CD4-positive, alpha-beta T cell (primary cell): Measurements from ENCODE around the gene OXT. TPM values are rescaled to one million over a fixed set of nuclear protein-coding genes. Genes with fewer than 3 reads are reported as not detected.

Experiments used
- ATAC-seq: fragments of 200-7000 bp; cut with Tn5 transposase; one replicate; pipeline ENCODE4 v1.10.0; 2022; ENCODE audit warnings: mild to moderate bottlenecking; ENCODE audit not compliant: poor library complexity
- CTCF ChIA-PET: fragments of 350-600 bp; sonication (Branson Sonifier 250); formaldehyde crosslinking; loops from one replicate; lab custom pipeline; 2021; ENCODE audit warnings: antibody characterized with exemption, inconsistent platforms; lab: Charles Lee
- POLR2A ChIA-PET: fragments of 350-600 bp; sonication (Branson Sonifier 250); formaldehyde crosslinking; loops from one replicate; lab custom pipeline; 2021; ENCODE audit warnings: antibody characterized with exemption, inconsistent platforms; lab: Charles Lee
- DNase-seq, 14 experiments: peaks; one replicate each; pipeline ENCODE4 v3.0.0-alpha.2; 2013 to 2020; ENCODE audit warnings: mixed read lengths in 2 of 14
- H3K27ac ChIP-seq, 2 donors: one replicate each; pipeline versions ENCODE4 v1.5.1 to v1.7.0; 2013; ENCODE audit warnings: low read length in 2 of 2, low read depth in 1 of 2, mild to moderate bottlenecking in 1 of 2
- H3K27me3 ChIP-seq, 2 experiments: 1 replicate in 1 of 2; 2 replicates in 1 of 2; pipeline versions ENCODE4 v1.6.1 to v1.7.0; 2013; ENCODE audit warnings: low read length in 2 of 2, control low read depth in 1 of 2, mild to moderate bottlenecking in 1 of 2, moderate library complexity in 1 of 2; ENCODE audit not compliant: insufficient read depth in 2 of 2, control insufficient read depth in 1 of 2
- H3K36me3 ChIP-seq: one replicate; pipeline ENCODE4 v1.6.1; 2013; ENCODE audit warnings: low read length, control low read depth; ENCODE audit not compliant: insufficient read depth
- H3K4me1 ChIP-seq: one replicate; pipeline ENCODE4 v1.6.1; 2013; ENCODE audit warnings: low read length, control low read depth; ENCODE audit not compliant: insufficient read depth
- H3K4me3 ChIP-seq: one replicate; pipeline ENCODE4 v1.5.1; 2013; ENCODE audit warnings: mild to moderate bottlenecking, low read length, moderate library complexity
- H3K9me3 ChIP-seq, 2 experiments: 1 replicate in 1 of 2; 2 replicates in 1 of 2; pipeline versions ENCODE4 v1.6.1 to v1.7.0; 2013; ENCODE audit warnings: low read length in 2 of 2, mild to moderate bottlenecking in 2 of 2, control low read depth in 1 of 2, moderate library complexity in 1 of 2; ENCODE audit not compliant: control insufficient read depth in 1 of 2, insufficient read depth in 1 of 2
- H3K27ac Mint-ChIP-seq: one replicate; pipeline ENCODE4 v1.8.0; 2020; ENCODE audit warnings: mixed read lengths
- H3K27me3 Mint-ChIP-seq: one replicate; pipeline ENCODE4 v1.8.0; 2021; ENCODE audit warnings: mixed read lengths
- H3K36me3 Mint-ChIP-seq: one replicate; pipeline ENCODE4 v1.8.0; 2021; ENCODE audit warnings: low read depth, mixed read lengths
- H3K4me1 Mint-ChIP-seq: one replicate; pipeline ENCODE4 v1.8.0; 2021; ENCODE audit warnings: low read depth, mixed read lengths
- H3K4me3 Mint-ChIP-seq: one replicate; pipeline ENCODE4 v1.8.0; 2020; ENCODE audit warnings: mild to moderate bottlenecking, mixed read lengths
- H3K9me3 Mint-ChIP-seq: one replicate; pipeline ENCODE4 v1.8.0; 2020; ENCODE audit warnings: mixed read lengths
- CTCF ChIP-seq: fragments of 200-600 bp; IDR thresholded peaks from one replicate; pipeline ENCODE4 v1.8.0; 2022; ENCODE audit warnings: antibody characterized with exemption, mild to moderate bottlenecking
- intact Hi-C, 2 experiments: fragments of 100-400 bp; cut with DNase I in 1 of 2; cut with micrococcal nuclease in 1 of 2; formaldehyde crosslinking; loops; one replicate each; pipeline versions ENCODE4 v1.15.1 to v1.9.0; 2023 to 2025; cut with DNase I, micrococcal nuclease
- total RNA-seq, 174 experiments: library from RNA in 2 of 174; stranded (reverse) in 2 of 174; gene quantifications; one replicate each; pipeline ENCODE4 v1.2.3 and lab custom pipeline; 2021 to 2026

The OXT gene
- total RNA-seq, 2 experiments from 2014 or later = 1.1 to 1.6 TPM

GRCh38 chr20:3092611-3093379 lies 21.4 kb downstream of the OXT start:
- Histone ChIP-seq H3K4me3 (peak overlapping the region; percentile 47), H3K4me1 (peaks cover 26% of the 10 kb centered on the region), H3K27ac (peak overlapping the region; percentile 76 to 86), H3K9me3 (no peaks in the 10 kb centered on the region), H3K27me3 (peaks cover 0 to 11% of the 10 kb centered on the region in 2 experiments), H3K36me3 (no peaks in the 10 kb centered on the region)
- ATAC-seq (peak; percentile 21), DNase-seq (peak; percentile 25 to 70 (median 52))
- intact Hi-C loops = loop anchor here in 1 of 2 experiments (1.0 to 2.0 kb wide), 3 partner anchors 15 to 24 kb away; no protein-coding TSS in a partner anchor
- H3K36me3 Mint-ChIP-seq = peaks cover 8% of the 10 kb centered on the region
- H3K27me3 Mint-ChIP-seq = peaks cover 8% of the 10 kb centered on the region
- CTCF ChIA-PET = interaction anchor here (0.8 to 1.9 kb wide), 4 partner anchors 16 to 39 kb away, joined by 3 to 8 read pairs (median 4); no protein-coding TSS in a partner anchor
- POLR2A ChIA-PET = interaction anchor here (0.7 to 3.7 kb wide), 16 partner anchors 9 to 111 kb away, joined by 3 to 48 read pairs (median 4); partner anchors contain the start of genes MRPS26 and OXT
- H3K27ac Mint-ChIP-seq = peak overlapping the region; percentile 100
- peaks cover 40% of the 10 kb centered on the region for H3K4me1 Mint-ChIP-seq
- TF ChIP-seq CTCF = no peak
- no peaks in the 10 kb centered on the region for H3K9me3 Mint-ChIP-seq
- peak overlapping the region; percentile 95 for H3K4me3 Mint-ChIP-seq

- peaks cover 0 to 11% of the 10 kb centered on the region in 2 experiments for H3K27me3 ChIP-seq
- TF ChIP-seq CTCF = no peak
- H3K36me3 ChIP-seq = no peaks in the 10 kb centered on the region
- ChIA-PET CTCF (interaction anchor here (1.5 to 1.9 kb wide), 2 partner anchors 17 to 24 kb away, joined by 5 to 8 read pairs; no protein-coding TSS in a partner anchor), POLR2A (interaction anchor here (0.7 to 3.7 kb wide), 11 partner anchors 7 to 129 kb away, joined by 3 to 48 read pairs (median 7); partner anchors contain the start of gene OXT)
- no peak overlapping the region for H3K4me3 ChIP-seq
- Mint-ChIP-seq H3K9me3 (no peaks in the 10 kb centered on the region), H3K4me1 (peaks cover 40% of the 10 kb centered on the region), H3K4me3 (peak overlapping the region; percentile 92), H3K27me3 (peaks cover 8% of the 10 kb centered on the region), H3K36me3 (peaks cover 8% of the 10 kb centered on the region), H3K27ac (peak overlapping the region; percentile 100)
- DNase-seq = peak in 10 of 14 experiments; percentile 32 to 73 (median 52)
- peak overlapping the region; percentile 76 to 86 for H3K27ac ChIP-seq
- ATAC-seq = peak; percentile 67
- H3K9me3 ChIP-seq = no peaks in the 10 kb centered on the region
- peaks cover 26% of the 10 kb centered on the region for H3K4me1 ChIP-seq
- intact Hi-C loops = loop anchor here in 1 of 2 experiments (2.0 kb wide), 2 partner anchors 21 to 25 kb away; no protein-coding TSS in a partner anchor
Observed at GRCh38 chr20:3093861-3094361, 22.5 kb downstream of the OXT start.

- peak overlapping the region; percentile 9 to 38 for H3K27ac ChIP-seq
- H3K36me3 ChIP-seq = no peaks in the 10 kb centered on the region
- H3K4me3 ChIP-seq = no peak overlapping the region
- H3K27ac Mint-ChIP-seq = peak overlapping the region; percentile 100
- H3K4me3 Mint-ChIP-seq = no peak overlapping the region
- H3K4me1 ChIP-seq = peaks cover 26% of the 10 kb centered on the region
- no peaks in the 10 kb centered on the region for H3K9me3 ChIP-seq
- ATAC-seq (no peak), DNase-seq (no peak)
- H3K27me3 ChIP-seq = peaks cover 0 to 11% of the 10 kb centered on the region in 2 experiments
- no peak for TF ChIP-seq CTCF
- ChIA-PET CTCF (no interaction called here), POLR2A (interaction anchor here (3.0 to 3.7 kb wide), 2 partner anchors 20 to 24 kb away, joined by 7 to 48 read pairs; partner anchors contain the start of gene OXT)
- H3K36me3 Mint-ChIP-seq = peaks cover 8% of the 10 kb centered on the region
- intact Hi-C loops = no loop called here
- peaks cover 7% of the 10 kb centered on the region for H3K27me3 Mint-ChIP-seq
- H3K9me3 Mint-ChIP-seq = no peaks in the 10 kb centered on the region
- H3K4me1 Mint-ChIP-seq = peaks cover 36% of the 10 kb centered on the region
Observed at GRCh38 chr20:3094848-3095629, 23.6 kb downstream of the OXT start.
